H1 (cell line): ENCODE results near the gene EPHB3. TPM values are rescaled to one million over a fixed set of nuclear protein-coding genes. Genes with fewer than 3 reads are reported as not detected.

Source experiments
- BCL11A ChIP-seq, 2 experiments: IDR thresholded peaks; one replicate each; pipeline ENCODE4 v1.6.1; 2011; ENCODE audit warnings: low read depth in 2 of 2, low read length in 2 of 2, mild to moderate bottlenecking in 2 of 2
- CHD7 ChIP-seq: fragments of 300-600 bp; sonication (generic); IDR thresholded peaks from 2 replicates; pipeline ENCODE4 v1.7.1; 2012; ENCODE audit warnings: low read length, moderate library complexity, mild to moderate bottlenecking, inconsistent platforms; ENCODE audit not compliant: insufficient replicate concordance
- SAP30 ChIP-seq: fragments of 300-600 bp; sonication (generic); IDR thresholded peaks from 2 replicates; pipeline ENCODE4 v1.7.1; 2012; ENCODE audit warnings: low read length, moderate library complexity, mild to moderate bottlenecking, inconsistent platforms; ENCODE audit not compliant: insufficient read depth, insufficient replicate concordance
- SIN3A ChIP-seq, 2 experiments: IDR thresholded peaks in 1 of 2; conservative IDR thresholded peaks in 1 of 2; 2 replicates each; pipeline ENCODE4 v1.6.1; 2011 to 2012; ENCODE audit warnings: low read length in 2 of 2, improper control_type of control experiment in 1 of 2, low read depth in 1 of 2, mild to moderate bottlenecking in 1 of 2
- SRF ChIP-seq: IDR thresholded peaks from 2 replicates; pipeline ENCODE4 v1.6.1; 2011; ENCODE audit warnings: mild to moderate bottlenecking, low read depth, low read length, moderate library complexity
- TAF1 ChIP-seq: IDR thresholded peaks from 2 replicates; pipeline ENCODE4 v1.6.1; 2011; ENCODE audit warnings: mild to moderate bottlenecking, low read depth, low read length
- YY1 ChIP-seq: IDR thresholded peaks from 2 replicates; pipeline ENCODE4 v1.6.1; 2011; ENCODE audit warnings: low read depth, mild to moderate bottlenecking, low read length
- polyA plus RNA-seq, 7 experiments: library from polyadenylated mRNA; depleted of rRNA in 3 of 7; stranded (reverse) in 5 of 7; unstranded in 2 of 7; fragments of >200 nt in 5 of 7; fragments of 200-250 nt in 2 of 7; gene quantifications; 1 replicate in 5 of 7; 2 replicates in 1 of 7; 4 replicates in 1 of 7; pipeline versions ENCODE4 v1.2.1 to v1.2.3, GENCODE V29; 2011 to 2013; ENCODE audit warnings: missing spikeins in 2 of 7, mixed read lengths in 2 of 7
- total RNA-seq: library from RNA; stranded (reverse); fragmentation: NEBNext Ultra II Directional; extraction: Animal tissue kit (Norgen Biotek cat#: 25700); gene quantifications from 2 replicates; pipeline ENCODE4 v1.2.1, GENCODE V29; 2021

The EPHB3 gene
- total and polyA plus RNA-seq, 2 of the 8 experiments (the other 6 are each of a cell fraction or from before 2014, with no cell fraction given) = 0.41 to 0.91 TPM

GRCh38 chr3:184576457-184577240 is 15.1 kb downstream of the EPHB3 start (continued):
- TF ChIP-seq SIN3A (conservative IDR thresholded peaks at IDR 0.05 in 1 of 2, IDR thresholded peaks at IDR 0.05 in 1 of 2; ENCODE audit: low read depth in 1 of 2, low read length in 2 of 2) (no peak), YY1 (no peak), SRF (no peak), TAF1 (no peak), SAP30 (no peak), BCL11A (IDR thresholded peaks at IDR 0.05; ENCODE audit: low read depth in 2 of 2, low read length in 2 of 2) (no peak), CHD7 (no peak)
